BJ (cell line): ENCODE results near the gene PLA2G4D. TPM values are rescaled to one million over a fixed set of nuclear protein-coding genes. Genes with fewer than 3 reads are reported as not detected.

ENCODE experiments used
- CTCF ChIA-PET: fragments of 350-600 bp; formaldehyde crosslinking; extraction: SDS; loops from one replicate; lab custom pipeline; 2021; ENCODE audit warnings: antibody characterized with exemption, inconsistent platforms; lab: Yijun Ruan, JAX
- POLR2A ChIA-PET: fragments of 300-600 bp; sonication (Branson Sonifier 250); formaldehyde crosslinking; extraction: SDS; loops from one replicate; lab custom pipeline; 2021; ENCODE audit warnings: antibody characterized with exemption; lab: Charles Lee
- DNase-seq: peaks from one replicate; pipeline ENCODE4 v3.0.0-alpha.2; 2011; ENCODE audit warnings: low read depth
- H3K27me3 ChIP-seq: 2 replicates; pipeline ENCODE4 v1.6.0; 2011; ENCODE audit warnings: low read length; ENCODE audit not compliant: control insufficient read depth, insufficient read depth
- H3K36me3 ChIP-seq: 2 replicates; pipeline ENCODE4 v1.5.1; 2011; ENCODE audit warnings: low read length; ENCODE audit not compliant: control insufficient read depth, insufficient read depth
- H3K4me3 ChIP-seq: 2 replicates; pipeline ENCODE4 v1.5.1; 2011; ENCODE audit warnings: low read depth, mild to moderate bottlenecking, control low read depth, low read length
- polyA plus RNA-seq: library from polyadenylated mRNA; depleted of rRNA; stranded (reverse); fragments of >200 nt; gene quantifications from 2 replicates; pipeline ENCODE4 v1.2.3, GENCODE V29; 2011
- TF ChIP-seq, protein P1 (sequence below): IDR thresholded peaks from 2 replicates; pipeline ENCODE4 v1.5.1; 2011; ENCODE audit warnings: low read depth, mild to moderate bottlenecking, control low read depth, inconsistent platforms, low read length, moderate library complexity; ENCODE audit not compliant: insufficient read depth

Gene PLA2G4D
- polyA plus RNA-seq, 1 experiment: not detected

DNA sequence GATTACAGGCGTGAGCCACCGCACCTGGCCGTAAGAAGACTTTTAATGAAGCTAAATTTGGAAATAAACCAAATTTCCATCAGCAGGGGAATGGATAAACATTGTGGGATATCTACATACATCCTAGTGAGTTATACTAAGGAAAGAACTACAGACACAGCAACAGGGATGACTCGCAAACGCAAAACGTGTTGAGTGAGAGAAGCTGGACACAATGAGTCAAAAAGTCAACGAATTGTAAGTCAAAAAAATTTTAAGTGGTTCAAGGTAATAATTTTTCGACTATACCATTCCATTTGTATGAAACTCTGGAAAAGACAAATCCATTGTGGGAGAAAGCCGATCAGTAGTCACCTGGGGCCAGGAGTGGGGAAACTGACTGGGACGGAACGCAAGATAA, 42.2 kb upstream of the PLA2G4D start:
- ChIA-PET POLR2A (no interaction called here), CTCF (interaction anchor here (0.6 to 5.9 kb wide), 4 partner anchors 8 to 54 kb away, joined by 3 to 52 read pairs (median 6); no protein-coding TSS in a partner anchor)

DNA sequence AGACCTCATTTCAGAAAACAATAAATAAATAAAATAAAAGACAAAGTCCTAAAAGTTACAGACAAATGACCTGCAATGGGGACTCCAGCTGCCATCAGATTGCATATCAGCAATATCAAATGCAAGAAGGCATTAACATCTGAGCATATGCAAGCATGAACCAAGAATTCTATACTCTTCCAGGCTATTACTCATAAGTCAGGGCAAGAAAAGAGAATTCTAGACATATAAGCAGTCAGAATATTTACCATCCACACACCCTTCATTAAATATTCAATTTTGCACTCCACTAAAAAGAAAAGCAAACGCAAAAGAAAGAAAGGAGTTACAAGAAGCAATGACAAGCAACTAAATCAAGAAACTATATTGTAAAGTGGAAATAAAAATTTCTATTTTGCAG, 41.0 kb upstream of the PLA2G4D start:
- Histone ChIP-seq H3K4me3 (no peak overlapping the region), H3K36me3 (no peaks in the 10 kb centered on the region), H3K27me3 (peaks cover 22% of the 10 kb centered on the region)
- POLR2A ChIA-PET: no interaction called here
- CTCF ChIA-PET: interaction anchor here (0.9 to 4.1 kb wide), 10 partner anchors 10 to 152 kb away, joined by 3 to 21 read pairs (median 4); no protein-coding TSS in a partner anchor
- no peak for DNase-seq
- TF ChIP-seq, protein P1, sequence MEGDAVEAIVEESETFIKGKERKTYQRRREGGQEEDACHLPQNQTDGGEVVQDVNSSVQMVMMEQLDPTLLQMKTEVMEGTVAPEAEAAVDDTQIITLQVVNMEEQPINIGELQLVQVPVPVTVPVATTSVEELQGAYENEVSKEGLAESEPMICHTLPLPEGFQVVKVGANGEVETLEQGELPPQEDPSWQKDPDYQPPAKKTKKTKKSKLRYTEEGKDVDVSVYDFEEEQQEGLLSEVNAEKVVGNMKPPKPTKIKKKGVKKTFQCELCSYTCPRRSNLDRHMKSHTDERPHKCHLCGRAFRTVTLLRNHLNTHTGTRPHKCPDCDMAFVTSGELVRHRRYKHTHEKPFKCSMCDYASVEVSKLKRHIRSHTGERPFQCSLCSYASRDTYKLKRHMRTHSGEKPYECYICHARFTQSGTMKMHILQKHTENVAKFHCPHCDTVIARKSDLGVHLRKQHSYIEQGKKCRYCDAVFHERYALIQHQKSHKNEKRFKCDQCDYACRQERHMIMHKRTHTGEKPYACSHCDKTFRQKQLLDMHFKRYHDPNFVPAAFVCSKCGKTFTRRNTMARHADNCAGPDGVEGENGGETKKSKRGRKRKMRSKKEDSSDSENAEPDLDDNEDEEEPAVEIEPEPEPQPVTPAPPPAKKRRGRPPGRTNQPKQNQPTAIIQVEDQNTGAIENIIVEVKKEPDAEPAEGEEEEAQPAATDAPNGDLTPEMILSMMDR: no peak

More for the DNA sequence above, 42.2 kb upstream of the PLA2G4D start:
- no peak for DNase-seq
- H3K36me3 ChIP-seq: no peaks in the 10 kb centered on the region
- peaks cover 14% of the 10 kb centered on the region for H3K27me3 ChIP-seq
- TF ChIP-seq, protein P1: no peak
- H3K4me3 ChIP-seq: no peak overlapping the region

DNA sequence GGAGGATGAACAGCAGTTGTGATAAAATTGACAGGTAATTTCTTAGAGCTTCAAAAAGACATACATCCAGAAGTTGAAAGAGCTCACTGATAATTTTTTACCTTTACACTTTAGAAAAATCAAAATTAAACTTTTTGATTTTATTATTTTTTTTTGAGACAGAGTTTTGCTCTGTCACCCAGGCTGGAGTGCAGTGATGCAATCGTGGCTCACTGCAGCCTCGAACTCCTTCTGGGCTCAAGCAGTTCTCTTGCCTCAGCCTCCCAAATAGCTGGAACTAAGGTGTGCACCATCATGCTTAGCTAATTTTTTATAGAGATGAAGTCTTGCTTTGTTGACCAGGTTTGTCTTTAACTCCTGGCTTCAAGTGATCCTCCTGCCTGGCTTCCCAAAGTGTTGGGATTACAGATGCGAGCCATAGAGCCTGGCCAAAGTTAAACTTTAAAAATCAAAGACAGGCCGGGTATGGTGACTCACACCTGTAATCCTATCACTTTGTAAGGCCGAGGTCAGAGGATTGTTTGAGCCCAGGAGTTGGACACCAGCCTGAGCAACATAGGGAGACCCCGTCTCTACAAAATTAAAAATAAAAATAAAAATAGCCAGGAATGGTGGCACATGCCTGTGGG, 40.4 kb upstream of the PLA2G4D start:
- no peak overlapping the region for H3K4me3 ChIP-seq
- DNase-seq: no peak
- TF ChIP-seq, protein P1: no peak
- ChIA-PET CTCF (interaction anchor here (0.6 to 4.1 kb wide), 15 partner anchors 8 to 402 kb away, joined by 3 to 21 read pairs (median 4); no protein-coding TSS in a partner anchor), POLR2A (no interaction called here)
- no peaks in the 10 kb centered on the region for H3K36me3 ChIP-seq
- H3K27me3 ChIP-seq: peaks cover 24% of the 10 kb centered on the region

DNA sequence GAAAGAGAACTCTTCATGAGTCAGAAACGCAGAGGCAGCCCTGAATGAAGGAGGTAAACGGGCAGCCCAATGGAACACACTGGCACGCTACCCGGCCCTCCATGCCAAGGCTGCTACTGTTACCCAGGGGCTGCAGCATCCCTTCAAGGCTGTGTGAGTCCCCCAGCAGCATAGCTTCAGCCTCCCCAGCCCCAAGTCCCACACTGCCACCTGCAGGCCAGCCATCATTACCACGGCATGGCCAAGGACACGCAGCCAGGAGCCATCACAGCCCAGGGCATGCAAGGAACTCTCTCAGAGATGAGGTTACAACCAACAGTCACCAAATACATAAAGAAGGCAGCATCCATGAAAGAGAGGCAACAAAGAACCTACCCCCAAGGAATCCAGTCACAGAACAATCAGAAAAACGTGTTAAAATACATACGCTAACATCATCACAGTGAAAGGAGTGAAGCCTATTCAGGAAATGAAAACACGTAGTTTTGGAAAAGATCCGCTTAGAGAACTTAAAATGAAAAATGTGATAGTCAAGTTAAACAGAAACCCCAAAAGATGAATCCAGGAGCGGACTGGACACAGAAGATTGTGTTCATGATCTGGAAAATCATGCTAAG, 39.6 kb upstream of the PLA2G4D start:
- Histone ChIP-seq H3K4me3 (no peak overlapping the region), H3K27me3 (peaks cover 22% of the 10 kb centered on the region), H3K36me3 (no peaks in the 10 kb centered on the region)
- ChIA-PET POLR2A (no interaction called here), CTCF (interaction anchor here (0.6 to 4.1 kb wide), 15 partner anchors 9 to 403 kb away, joined by 3 to 21 read pairs (median 3); no protein-coding TSS in a partner anchor)
- TF ChIP-seq, protein P1: peak; percentile 78
- no peak for DNase-seq

DNA sequence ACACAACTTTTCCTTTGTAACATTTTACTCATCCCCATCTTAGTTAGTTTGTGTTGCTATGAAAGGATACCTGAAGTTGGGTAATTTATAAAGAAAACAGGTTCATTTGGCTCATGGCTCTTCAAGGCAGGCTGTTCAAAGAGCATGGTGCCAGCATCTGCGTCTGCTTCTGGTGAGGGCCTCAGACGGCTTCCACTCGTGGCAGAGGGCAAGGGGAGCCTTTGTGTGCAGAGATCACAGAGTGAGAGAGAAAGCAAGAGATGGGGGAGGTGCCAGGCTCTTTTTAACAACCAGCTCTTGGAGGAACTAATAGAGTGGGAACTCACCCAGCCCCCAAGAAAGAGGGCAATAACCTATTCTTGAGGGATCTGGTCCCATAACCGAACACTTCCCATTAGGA, 39.0 kb upstream of the PLA2G4D start:
- peaks cover 21% of the 10 kb centered on the region for H3K27me3 ChIP-seq
- no peak overlapping the region for H3K4me3 ChIP-seq
- TF ChIP-seq, protein P1: no peak
- ChIA-PET CTCF (interaction anchor here (0.6 to 4.1 kb wide), 6 partner anchors 9 to 146 kb away, joined by 3 to 21 read pairs (median 4); no protein-coding TSS in a partner anchor), POLR2A (no interaction called here)
- H3K36me3 ChIP-seq: no peaks in the 10 kb centered on the region
- DNase-seq: no peak
